H1 (cell line): ENCODE results near the gene F2. TPM values are rescaled to one million over a fixed set of nuclear protein-coding genes. Genes with fewer than 3 reads are reported as not detected.

Source experiments
- BRCA1 ChIP-seq: IDR thresholded peaks from 2 replicates; pipeline ENCODE4 v1.6.1; 2012; ENCODE audit warnings: low read depth, low read length, improper control_type of control experiment
- CBX5 ChIP-seq: fragments of 300-800, 300-1000 bp; sonication (generic); IDR thresholded peaks from 2 replicates; pipeline ENCODE4 v1.7.1; 2016; ENCODE audit warnings: antibody characterized with exemption, low read length, low read depth
- CHD2 ChIP-seq: IDR thresholded peaks from 2 replicates; pipeline ENCODE4 v1.6.1; 2012; ENCODE audit warnings: low read length, improper control_type of control experiment
- CHD7 ChIP-seq: fragments of 300-600 bp; sonication (generic); IDR thresholded peaks from 2 replicates; pipeline ENCODE4 v1.7.1; 2012; ENCODE audit warnings: low read length, moderate library complexity, mild to moderate bottlenecking, inconsistent platforms; ENCODE audit not compliant: insufficient replicate concordance
- CREB1 ChIP-seq: IDR thresholded peaks from 2 replicates; pipeline ENCODE4 v1.6.1; 2012; ENCODE audit warnings: inconsistent platforms
- NANOG ChIP-seq: IDR thresholded peaks from 2 replicates; pipeline ENCODE4 v1.6.1; 2011; ENCODE audit warnings: low read length, low read depth, mild to moderate bottlenecking, inconsistent platforms; ENCODE audit not compliant: insufficient read depth, poor library complexity, severe bottlenecking
- SIX5 ChIP-seq: IDR thresholded peaks from 2 replicates; pipeline ENCODE4 v1.6.1; 2011; ENCODE audit warnings: mild to moderate bottlenecking, low read depth, low read length
- SP4 ChIP-seq: IDR thresholded peaks from 2 replicates; pipeline ENCODE4 v1.6.1; 2012; ENCODE audit warnings: low read length, inconsistent platforms
- SRF ChIP-seq: IDR thresholded peaks from 2 replicates; pipeline ENCODE4 v1.6.1; 2011; ENCODE audit warnings: mild to moderate bottlenecking, low read depth, low read length, moderate library complexity
- SUZ12 ChIP-seq: fragments of 200-600 bp; sonication (generic); IDR thresholded peaks from 2 replicates; pipeline ENCODE4 v1.6.1; 2012; ENCODE audit warnings: mild to moderate bottlenecking, inconsistent platforms, low read length, moderate library complexity, mixed read lengths
- polyA plus RNA-seq, 7 experiments: library from polyadenylated mRNA; depleted of rRNA in 3 of 7; stranded (reverse) in 5 of 7; unstranded in 2 of 7; fragments of >200 nt in 5 of 7; fragments of 200-250 nt in 2 of 7; gene quantifications; 1 replicate in 5 of 7; 2 replicates in 1 of 7; 4 replicates in 1 of 7; pipeline versions ENCODE4 v1.2.1 to v1.2.3, GENCODE V29; 2011 to 2013; ENCODE audit warnings: missing spikeins in 2 of 7, mixed read lengths in 2 of 7
- total RNA-seq: library from RNA; stranded (reverse); fragmentation: NEBNext Ultra II Directional; extraction: Animal tissue kit (Norgen Biotek cat#: 25700); gene quantifications from 2 replicates; pipeline ENCODE4 v1.2.1, GENCODE V29; 2021
- TF ChIP-seq, protein P1 (sequence below): IDR thresholded peaks from 2 replicates; pipeline ENCODE4 v1.6.1; 2012; ENCODE audit warnings: inconsistent platforms

Gene F2
- total and polyA plus RNA-seq, 2 of the 8 experiments (the other 6 are each of a cell fraction or from before 2014, with no cell fraction given) = 0.11 TPM; not detected in 1

GRCh38 chr11:46721286-46721685 is 2.3 kb downstream of the F2 start (continued):
- TF ChIP-seq CHD7 (no peak), CBX5 (no peak), CHD2 (no peak), NANOG (no peak), SUZ12 (no peak), BRCA1 (no peak), SP4 (no peak), CREB1 (no peak), SIX5 (no peak), SRF (no peak)
- TF ChIP-seq, protein P1, sequence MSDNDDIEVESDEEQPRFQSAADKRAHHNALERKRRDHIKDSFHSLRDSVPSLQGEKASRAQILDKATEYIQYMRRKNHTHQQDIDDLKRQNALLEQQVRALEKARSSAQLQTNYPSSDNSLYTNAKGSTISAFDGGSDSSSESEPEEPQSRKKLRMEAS = no peak
